HL-60 (cell line): ENCODE results near the gene B4GALT1.

ENCODE experiments used
- GABPA ChIP-seq: IDR thresholded peaks from 2 replicates; pipeline ENCODE4 v1.6.1; 2012; ENCODE audit warnings: low read depth
- POLR2AphosphoS5 ChIP-seq: IDR thresholded peaks from 2 replicates; pipeline ENCODE4 v1.6.1; 2012; ENCODE audit warnings: low read depth
- SPI1 ChIP-seq: IDR thresholded peaks from 2 replicates; pipeline ENCODE4 v1.6.1; 2012; ENCODE audit warnings: low read depth, mild to moderate bottlenecking, borderline replicate concordance
- TF ChIP-seq, protein P1 (sequence below): IDR thresholded peaks from one replicate; pipeline ENCODE4 v1.5.1; 2011; ENCODE audit warnings: low read length, control low read depth, inconsistent platforms; ENCODE audit not compliant: insufficient read depth
- TF ChIP-seq, protein P2 (sequence below): IDR thresholded peaks from 2 replicates; pipeline ENCODE4 v1.6.1; 2012; ENCODE audit warnings: low read depth; ENCODE audit not compliant: insufficient replicate concordance

DNA sequence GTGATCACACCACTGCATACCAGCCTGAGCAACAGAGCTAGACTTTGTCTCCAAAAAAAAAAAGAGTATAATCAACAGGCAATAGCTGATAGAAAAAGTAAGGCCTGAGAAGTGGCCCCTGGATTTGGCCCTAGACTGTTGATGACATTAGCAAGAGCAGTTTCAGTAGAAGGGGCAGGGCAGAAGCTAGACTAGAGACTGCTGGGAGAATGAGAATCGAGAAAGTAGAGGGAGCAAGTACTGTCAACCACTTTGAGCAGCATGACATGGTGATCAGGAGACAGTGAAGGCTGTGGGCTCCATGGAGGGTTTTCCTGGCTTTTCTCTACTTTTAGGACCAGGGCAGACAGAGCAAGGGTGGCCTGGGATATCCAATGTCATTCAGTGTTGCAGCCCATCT is 34.9 kb upstream of the B4GALT1 start:
- TF ChIP-seq, protein P1, sequence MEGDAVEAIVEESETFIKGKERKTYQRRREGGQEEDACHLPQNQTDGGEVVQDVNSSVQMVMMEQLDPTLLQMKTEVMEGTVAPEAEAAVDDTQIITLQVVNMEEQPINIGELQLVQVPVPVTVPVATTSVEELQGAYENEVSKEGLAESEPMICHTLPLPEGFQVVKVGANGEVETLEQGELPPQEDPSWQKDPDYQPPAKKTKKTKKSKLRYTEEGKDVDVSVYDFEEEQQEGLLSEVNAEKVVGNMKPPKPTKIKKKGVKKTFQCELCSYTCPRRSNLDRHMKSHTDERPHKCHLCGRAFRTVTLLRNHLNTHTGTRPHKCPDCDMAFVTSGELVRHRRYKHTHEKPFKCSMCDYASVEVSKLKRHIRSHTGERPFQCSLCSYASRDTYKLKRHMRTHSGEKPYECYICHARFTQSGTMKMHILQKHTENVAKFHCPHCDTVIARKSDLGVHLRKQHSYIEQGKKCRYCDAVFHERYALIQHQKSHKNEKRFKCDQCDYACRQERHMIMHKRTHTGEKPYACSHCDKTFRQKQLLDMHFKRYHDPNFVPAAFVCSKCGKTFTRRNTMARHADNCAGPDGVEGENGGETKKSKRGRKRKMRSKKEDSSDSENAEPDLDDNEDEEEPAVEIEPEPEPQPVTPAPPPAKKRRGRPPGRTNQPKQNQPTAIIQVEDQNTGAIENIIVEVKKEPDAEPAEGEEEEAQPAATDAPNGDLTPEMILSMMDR, result no peak
- TF ChIP-seq, protein P2, sequence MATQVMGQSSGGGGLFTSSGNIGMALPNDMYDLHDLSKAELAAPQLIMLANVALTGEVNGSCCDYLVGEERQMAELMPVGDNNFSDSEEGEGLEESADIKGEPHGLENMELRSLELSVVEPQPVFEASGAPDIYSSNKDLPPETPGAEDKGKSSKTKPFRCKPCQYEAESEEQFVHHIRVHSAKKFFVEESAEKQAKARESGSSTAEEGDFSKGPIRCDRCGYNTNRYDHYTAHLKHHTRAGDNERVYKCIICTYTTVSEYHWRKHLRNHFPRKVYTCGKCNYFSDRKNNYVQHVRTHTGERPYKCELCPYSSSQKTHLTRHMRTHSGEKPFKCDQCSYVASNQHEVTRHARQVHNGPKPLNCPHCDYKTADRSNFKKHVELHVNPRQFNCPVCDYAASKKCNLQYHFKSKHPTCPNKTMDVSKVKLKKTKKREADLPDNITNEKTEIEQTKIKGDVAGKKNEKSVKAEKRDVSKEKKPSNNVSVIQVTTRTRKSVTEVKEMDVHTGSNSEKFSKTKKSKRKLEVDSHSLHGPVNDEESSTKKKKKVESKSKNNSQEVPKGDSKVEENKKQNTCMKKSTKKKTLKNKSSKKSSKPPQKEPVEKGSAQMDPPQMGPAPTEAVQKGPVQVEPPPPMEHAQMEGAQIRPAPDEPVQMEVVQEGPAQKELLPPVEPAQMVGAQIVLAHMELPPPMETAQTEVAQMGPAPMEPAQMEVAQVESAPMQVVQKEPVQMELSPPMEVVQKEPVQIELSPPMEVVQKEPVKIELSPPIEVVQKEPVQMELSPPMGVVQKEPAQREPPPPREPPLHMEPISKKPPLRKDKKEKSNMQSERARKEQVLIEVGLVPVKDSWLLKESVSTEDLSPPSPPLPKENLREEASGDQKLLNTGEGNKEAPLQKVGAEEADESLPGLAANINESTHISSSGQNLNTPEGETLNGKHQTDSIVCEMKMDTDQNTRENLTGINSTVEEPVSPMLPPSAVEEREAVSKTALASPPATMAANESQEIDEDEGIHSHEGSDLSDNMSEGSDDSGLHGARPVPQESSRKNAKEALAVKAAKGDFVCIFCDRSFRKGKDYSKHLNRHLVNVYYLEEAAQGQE, result no peak
- TF ChIP-seq GABPA (no peak), POLR2AphosphoS5 (no peak), SPI1 (no peak)
